ENCODE results near the gene OPN1MW.
"Not testable (repeated sequence)": the region's sequence is repeated elsewhere in the genome, so short reads cannot be mapped to it uniquely, and the experiment has no call there.

DNA sequence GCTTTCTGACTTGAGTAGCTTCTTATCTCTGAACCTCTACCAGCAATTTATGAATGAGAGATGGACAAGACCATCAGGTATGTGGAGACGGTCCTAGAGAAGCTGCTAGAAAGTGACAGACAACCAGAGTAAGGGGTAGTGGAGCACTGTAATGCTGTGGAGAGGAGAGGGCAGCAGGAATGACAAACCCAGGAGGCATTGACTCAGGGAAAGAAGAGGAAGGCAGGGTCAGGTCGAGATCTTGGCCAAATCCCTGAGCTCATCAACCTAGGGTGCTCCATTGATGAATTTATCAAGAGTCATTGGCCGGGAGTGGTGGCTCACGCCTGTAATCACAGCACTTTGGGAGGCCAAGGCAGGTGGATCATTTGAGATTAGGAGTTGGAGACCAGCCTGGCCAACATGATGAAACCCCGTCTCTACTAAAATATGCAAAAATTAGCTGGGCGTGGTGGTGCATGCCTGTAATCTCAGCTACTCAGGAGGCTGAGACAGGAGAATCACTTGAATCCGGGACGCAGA is 57.6 kb downstream of the OPN1MW start:
- TF ChIP-seq, protein P1, sequence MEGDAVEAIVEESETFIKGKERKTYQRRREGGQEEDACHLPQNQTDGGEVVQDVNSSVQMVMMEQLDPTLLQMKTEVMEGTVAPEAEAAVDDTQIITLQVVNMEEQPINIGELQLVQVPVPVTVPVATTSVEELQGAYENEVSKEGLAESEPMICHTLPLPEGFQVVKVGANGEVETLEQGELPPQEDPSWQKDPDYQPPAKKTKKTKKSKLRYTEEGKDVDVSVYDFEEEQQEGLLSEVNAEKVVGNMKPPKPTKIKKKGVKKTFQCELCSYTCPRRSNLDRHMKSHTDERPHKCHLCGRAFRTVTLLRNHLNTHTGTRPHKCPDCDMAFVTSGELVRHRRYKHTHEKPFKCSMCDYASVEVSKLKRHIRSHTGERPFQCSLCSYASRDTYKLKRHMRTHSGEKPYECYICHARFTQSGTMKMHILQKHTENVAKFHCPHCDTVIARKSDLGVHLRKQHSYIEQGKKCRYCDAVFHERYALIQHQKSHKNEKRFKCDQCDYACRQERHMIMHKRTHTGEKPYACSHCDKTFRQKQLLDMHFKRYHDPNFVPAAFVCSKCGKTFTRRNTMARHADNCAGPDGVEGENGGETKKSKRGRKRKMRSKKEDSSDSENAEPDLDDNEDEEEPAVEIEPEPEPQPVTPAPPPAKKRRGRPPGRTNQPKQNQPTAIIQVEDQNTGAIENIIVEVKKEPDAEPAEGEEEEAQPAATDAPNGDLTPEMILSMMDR (IDR thresholded peaks at IDR 0.05): not testable (repeated sequence)
- not testable (repeated sequence) for TF ChIP-seq POLR2A (IDR thresholded peaks at IDR 0.05)

All from body of pancreas (tissue), 4 donors.